ENCODE results near the gene UBE3A.

DNA sequence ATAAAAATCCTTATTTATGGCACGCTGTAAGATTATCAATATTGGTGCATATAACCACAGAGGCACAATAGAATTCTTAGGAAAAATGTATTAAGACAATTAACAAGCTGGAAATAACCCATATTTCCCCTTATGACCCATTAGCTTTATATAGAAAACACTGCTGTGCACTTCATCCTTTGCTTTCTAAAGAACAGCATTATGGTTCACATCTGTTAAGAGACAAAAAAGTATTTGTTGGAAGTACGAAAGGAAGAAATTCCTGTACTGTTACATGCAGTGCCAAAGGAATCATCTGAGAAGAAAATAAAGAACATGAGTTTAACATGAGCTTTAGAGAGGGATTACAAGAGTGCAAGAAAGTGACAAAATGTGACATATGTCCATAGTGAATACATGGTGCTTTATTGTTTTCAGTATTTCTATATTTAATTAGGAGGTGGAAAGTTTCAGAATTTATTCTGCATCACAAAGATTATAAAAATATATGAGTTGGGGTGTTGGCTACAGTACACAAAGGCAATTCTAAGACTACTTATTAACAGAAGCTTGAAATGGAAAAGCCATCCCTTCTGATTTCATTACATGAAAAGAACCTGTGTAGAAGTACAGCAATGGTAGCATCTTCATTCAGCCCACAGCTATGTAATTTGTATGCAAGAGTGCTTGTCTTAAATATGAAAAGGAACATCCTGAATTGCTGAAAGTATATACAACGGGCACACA is 6.8 kb downstream of the UBE3A start:
- TF ChIP-seq, protein P1, sequence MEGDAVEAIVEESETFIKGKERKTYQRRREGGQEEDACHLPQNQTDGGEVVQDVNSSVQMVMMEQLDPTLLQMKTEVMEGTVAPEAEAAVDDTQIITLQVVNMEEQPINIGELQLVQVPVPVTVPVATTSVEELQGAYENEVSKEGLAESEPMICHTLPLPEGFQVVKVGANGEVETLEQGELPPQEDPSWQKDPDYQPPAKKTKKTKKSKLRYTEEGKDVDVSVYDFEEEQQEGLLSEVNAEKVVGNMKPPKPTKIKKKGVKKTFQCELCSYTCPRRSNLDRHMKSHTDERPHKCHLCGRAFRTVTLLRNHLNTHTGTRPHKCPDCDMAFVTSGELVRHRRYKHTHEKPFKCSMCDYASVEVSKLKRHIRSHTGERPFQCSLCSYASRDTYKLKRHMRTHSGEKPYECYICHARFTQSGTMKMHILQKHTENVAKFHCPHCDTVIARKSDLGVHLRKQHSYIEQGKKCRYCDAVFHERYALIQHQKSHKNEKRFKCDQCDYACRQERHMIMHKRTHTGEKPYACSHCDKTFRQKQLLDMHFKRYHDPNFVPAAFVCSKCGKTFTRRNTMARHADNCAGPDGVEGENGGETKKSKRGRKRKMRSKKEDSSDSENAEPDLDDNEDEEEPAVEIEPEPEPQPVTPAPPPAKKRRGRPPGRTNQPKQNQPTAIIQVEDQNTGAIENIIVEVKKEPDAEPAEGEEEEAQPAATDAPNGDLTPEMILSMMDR (conservative IDR thresholded peaks at IDR 0.05 in 1 of 2, IDR thresholded peaks at IDR 0.05 in 1 of 2; ENCODE audit: extremely low read depth in 1 of 2, insufficient read depth in 1 of 2, low read depth in 1 of 2, low read length in 2 of 2) = no peak
- TF ChIP-seq EZH2 (IDR thresholded peaks at IDR 0.05; ENCODE audit: borderline replicate concordance, low read length) = no peak

All from mammary epithelial cell (primary cell).